Measurements from ENCODE around the gene WWOX. TPM values are rescaled to one million over a fixed set of nuclear protein-coding genes. Genes with fewer than 3 reads are reported as not detected.

Gene WWOX
- total RNA-seq, 1 donor from 2014 or later, result 28.2 TPM

DNA sequence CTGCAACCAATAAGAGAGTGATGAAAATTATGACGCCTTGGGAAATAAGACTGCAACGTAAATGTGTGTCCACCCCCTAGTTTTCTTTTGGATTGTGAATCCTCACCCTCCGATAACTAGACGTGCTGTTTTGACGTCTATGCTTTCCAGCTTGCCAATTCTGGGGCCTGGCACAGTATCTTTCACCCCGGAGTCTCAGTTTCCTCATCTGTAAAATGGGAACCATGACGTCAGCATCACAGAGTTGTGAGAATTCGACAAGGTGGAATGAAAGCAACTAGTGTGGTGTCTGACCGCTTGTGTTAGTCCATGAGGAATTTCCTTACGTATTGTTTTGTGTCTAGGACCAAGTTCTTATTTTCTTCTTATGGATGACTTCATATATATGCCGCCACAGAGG, 37.7 kb downstream of the WWOX start:
- no peak for DNase-seq (ENCODE audit: extremely low spot score, unreplicated experiment)
- peaks cover 4% of the 10 kb centered on the region for H3K36me3 Mint-ChIP-seq (ENCODE audit: unreplicated experiment)
- no peaks in the 10 kb centered on the region for H3K27me3 Mint-ChIP-seq (ENCODE audit: unreplicated experiment)
- TF ChIP-seq, protein P1, sequence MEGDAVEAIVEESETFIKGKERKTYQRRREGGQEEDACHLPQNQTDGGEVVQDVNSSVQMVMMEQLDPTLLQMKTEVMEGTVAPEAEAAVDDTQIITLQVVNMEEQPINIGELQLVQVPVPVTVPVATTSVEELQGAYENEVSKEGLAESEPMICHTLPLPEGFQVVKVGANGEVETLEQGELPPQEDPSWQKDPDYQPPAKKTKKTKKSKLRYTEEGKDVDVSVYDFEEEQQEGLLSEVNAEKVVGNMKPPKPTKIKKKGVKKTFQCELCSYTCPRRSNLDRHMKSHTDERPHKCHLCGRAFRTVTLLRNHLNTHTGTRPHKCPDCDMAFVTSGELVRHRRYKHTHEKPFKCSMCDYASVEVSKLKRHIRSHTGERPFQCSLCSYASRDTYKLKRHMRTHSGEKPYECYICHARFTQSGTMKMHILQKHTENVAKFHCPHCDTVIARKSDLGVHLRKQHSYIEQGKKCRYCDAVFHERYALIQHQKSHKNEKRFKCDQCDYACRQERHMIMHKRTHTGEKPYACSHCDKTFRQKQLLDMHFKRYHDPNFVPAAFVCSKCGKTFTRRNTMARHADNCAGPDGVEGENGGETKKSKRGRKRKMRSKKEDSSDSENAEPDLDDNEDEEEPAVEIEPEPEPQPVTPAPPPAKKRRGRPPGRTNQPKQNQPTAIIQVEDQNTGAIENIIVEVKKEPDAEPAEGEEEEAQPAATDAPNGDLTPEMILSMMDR (IDR thresholded peaks at IDR 0.05), result no peak
- H3K4me3 Mint-ChIP-seq (ENCODE audit: unreplicated experiment), result no peak overlapping the region
- H3K4me1 Mint-ChIP-seq (ENCODE audit: unreplicated experiment), result peaks cover 3% of the 10 kb centered on the region
- no peak overlapping the region for H3K27ac Mint-ChIP-seq (ENCODE audit: unreplicated experiment)
- peaks cover 7% of the 10 kb centered on the region for H3K9me3 Mint-ChIP-seq (ENCODE audit: unreplicated experiment)

DNA sequence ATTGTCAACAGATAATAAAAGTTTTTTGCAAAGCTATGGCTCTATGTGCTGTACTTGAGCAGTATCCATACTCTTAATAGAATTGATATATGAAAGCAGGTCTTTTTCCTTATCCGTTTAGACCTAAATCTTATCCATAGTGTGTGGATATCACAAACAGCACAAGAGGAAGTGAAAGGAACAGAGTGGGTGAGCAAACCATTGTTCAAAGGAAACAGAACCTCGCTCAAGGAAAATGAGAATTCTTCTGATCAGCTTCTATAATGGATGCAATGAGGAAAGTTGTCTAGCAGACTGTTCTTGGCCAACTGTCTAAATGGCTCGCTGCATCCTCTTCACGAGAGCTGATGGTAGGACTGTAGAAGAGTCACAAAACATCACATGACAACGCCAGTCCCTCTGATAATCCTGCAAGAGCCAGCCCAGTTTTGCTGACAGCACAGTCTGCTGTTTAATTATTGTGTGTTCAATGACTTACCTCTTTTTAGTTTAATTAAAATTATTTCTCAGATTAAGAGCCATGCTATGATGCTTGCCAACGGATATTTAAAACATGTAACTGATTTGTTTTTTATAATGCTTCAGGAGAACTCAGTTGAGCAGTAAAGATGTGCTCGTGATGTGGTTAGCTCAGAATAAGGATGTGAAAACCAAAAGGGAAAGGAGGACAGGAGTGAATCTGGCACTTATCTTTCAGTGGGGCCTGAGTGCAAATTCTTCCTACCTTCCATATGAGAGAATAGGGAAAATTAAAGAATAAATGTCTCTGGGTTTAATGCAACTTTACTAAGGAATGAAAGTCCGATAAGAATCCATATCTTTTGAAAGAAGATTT, 38.5 kb downstream of the WWOX start:
- Mint-ChIP-seq H3K27me3 (ENCODE audit: unreplicated experiment) (no peaks in the 10 kb centered on the region), H3K4me3 (ENCODE audit: unreplicated experiment) (no peak overlapping the region), H3K9me3 (ENCODE audit: unreplicated experiment) (peaks cover 7% of the 10 kb centered on the region), H3K4me1 (ENCODE audit: unreplicated experiment) (peaks cover 12% of the 10 kb centered on the region), H3K36me3 (ENCODE audit: unreplicated experiment) (no peaks in the 10 kb centered on the region), H3K27ac (ENCODE audit: unreplicated experiment) (no peak overlapping the region)
- no peak for DNase-seq (ENCODE audit: extremely low spot score, unreplicated experiment)
- TF ChIP-seq, protein P1 (IDR thresholded peaks at IDR 0.05), result no peak

DNA sequence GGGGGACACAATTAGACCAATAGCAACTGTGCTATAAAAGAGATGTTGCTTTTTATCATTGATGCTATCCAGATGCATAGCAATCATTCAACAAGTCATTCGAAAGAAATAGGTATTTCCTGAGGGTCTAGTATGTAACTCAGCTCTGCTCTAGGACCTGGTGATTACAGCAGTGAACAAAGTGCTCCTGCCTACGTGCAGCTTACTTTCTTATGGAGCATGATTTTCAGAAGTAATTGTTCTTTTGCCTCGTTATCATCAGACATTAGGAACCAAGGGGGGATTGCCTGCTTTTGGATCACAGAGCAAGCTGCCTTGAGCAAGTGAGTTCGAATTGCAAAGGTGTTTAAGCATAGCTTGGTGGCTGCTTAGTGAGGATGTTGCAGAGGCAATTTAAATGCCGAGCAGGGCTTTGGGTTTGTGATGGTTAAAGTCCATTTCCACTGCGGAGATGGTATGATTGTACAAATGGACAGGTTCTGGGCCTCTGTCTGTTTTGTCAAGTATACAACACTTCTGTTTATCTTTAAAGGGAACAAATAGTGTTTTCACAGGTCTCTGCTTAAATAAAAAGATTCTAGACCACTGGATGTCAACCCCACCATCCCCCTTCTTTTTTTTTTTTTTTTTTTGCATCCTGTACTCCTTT, 41.5 kb downstream of the WWOX start:
- DNase-seq (ENCODE audit: extremely low spot score, unreplicated experiment), result no peak
- Mint-ChIP-seq H3K27me3 (ENCODE audit: unreplicated experiment) (no peaks in the 10 kb centered on the region), H3K27ac (ENCODE audit: unreplicated experiment) (no peak overlapping the region), H3K9me3 (ENCODE audit: unreplicated experiment) (peaks cover 7% of the 10 kb centered on the region), H3K4me1 (ENCODE audit: unreplicated experiment) (peaks cover 22% of the 10 kb centered on the region), H3K36me3 (ENCODE audit: unreplicated experiment) (no peaks in the 10 kb centered on the region), H3K4me3 (ENCODE audit: unreplicated experiment) (no peak overlapping the region)
- TF ChIP-seq, protein P1 (IDR thresholded peaks at IDR 0.05), result no peak

DNA sequence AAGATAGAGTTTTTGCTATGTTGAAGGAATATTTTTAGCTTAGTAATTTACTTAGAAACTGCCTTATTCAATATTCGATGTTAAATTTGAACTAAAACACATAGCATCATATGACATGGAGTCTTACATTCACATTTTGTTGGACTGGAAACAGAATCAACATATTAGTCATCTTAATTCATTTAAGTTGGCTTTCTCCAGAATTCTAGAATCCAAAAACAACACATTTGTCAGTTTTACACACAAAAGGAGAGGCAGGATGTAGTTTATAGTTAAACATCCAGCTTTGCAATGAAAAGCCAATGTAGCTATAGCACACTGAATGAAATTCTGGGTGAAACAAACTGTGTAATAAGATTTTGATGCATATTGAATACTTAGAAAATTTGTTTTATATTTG, 43.3 kb downstream of the WWOX start:
- TF ChIP-seq, protein P1 (IDR thresholded peaks at IDR 0.05), result no peak
- H3K4me1 Mint-ChIP-seq (ENCODE audit: unreplicated experiment), result peaks cover 31% of the 10 kb centered on the region
- H3K9me3 Mint-ChIP-seq (ENCODE audit: unreplicated experiment), result peaks cover 7% of the 10 kb centered on the region
- H3K27me3 Mint-ChIP-seq (ENCODE audit: unreplicated experiment), result no peaks in the 10 kb centered on the region
- H3K4me3 Mint-ChIP-seq (ENCODE audit: unreplicated experiment), result peak overlapping the region; percentile 29
- DNase-seq (ENCODE audit: extremely low spot score, unreplicated experiment), result no peak
- H3K36me3 Mint-ChIP-seq (ENCODE audit: unreplicated experiment), result no peaks in the 10 kb centered on the region
- H3K27ac Mint-ChIP-seq (ENCODE audit: unreplicated experiment), result peak overlapping the region; percentile 84

DNA sequence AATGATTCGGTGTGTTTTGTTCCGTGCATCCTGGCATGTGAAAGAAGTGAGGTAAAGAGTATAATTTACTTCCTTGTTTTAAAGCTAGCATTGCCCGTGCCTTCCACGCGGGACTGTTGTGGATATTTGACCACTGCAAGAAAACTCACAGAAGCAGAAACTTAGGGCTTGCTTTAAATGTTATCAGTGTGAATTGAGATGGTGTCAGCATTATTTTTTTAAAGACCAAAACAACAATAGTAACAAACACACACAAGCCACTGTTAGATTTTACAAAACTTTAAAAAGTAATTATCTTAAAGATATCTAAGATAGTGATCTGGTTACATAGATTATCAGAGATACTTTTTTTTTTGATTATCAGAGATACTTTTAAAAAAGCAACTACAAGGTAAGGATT, 47.4 kb downstream of the WWOX start:
- DNase-seq (ENCODE audit: extremely low spot score, unreplicated experiment), result no peak
- no peaks in the 10 kb centered on the region for H3K27me3 Mint-ChIP-seq (ENCODE audit: unreplicated experiment)
- H3K4me1 Mint-ChIP-seq (ENCODE audit: unreplicated experiment), result peaks cover 36% of the 10 kb centered on the region
- H3K27ac Mint-ChIP-seq (ENCODE audit: unreplicated experiment), result peak overlapping the region; percentile 31
- H3K9me3 Mint-ChIP-seq (ENCODE audit: unreplicated experiment), result no peaks in the 10 kb centered on the region
- no peaks in the 10 kb centered on the region for H3K36me3 Mint-ChIP-seq (ENCODE audit: unreplicated experiment)
- H3K4me3 Mint-ChIP-seq (ENCODE audit: unreplicated experiment), result no peak overlapping the region
- TF ChIP-seq, protein P1 (IDR thresholded peaks at IDR 0.05), result no peak
